OCI-LY7 (cell line): ENCODE results near the gene CFAP99. TPM values are rescaled to one million over a fixed set of nuclear protein-coding genes. Genes with fewer than 3 reads are reported as not detected.

ENCODE experiments used
- BruUV-seq: library from RNA; stranded (reverse); fragments of 400-500 nt; replicated peaks from 2 replicates; lab custom pipeline; 2021; lab: Mats Ljungman, UMichigan
- CTCF ChIA-PET: fragments of 300-600 bp; sonication (Branson Sonifier 250); formaldehyde crosslinking; loops from one replicate; lab custom pipeline; 2022; ENCODE audit warnings: antibody characterized with exemption; ENCODE audit not compliant: unreplicated experiment; lab: Charles Lee
- POLR2A ChIA-PET: fragments of 300-600 bp; sonication (Branson Sonifier 250); formaldehyde crosslinking; loops from one replicate; lab custom pipeline; 2022; ENCODE audit warnings: antibody characterized with exemption; lab: Charles Lee
- DNase-seq: peaks from one replicate; pipeline ENCODE4 v3.0.0-alpha.2; 2015; ENCODE audit warnings: low spot score
- H2AFZ ChIP-seq: fragments of 200-600 bp; sonication (generic), shearing (Covaris generic); 2 replicates; pipeline ENCODE4 v1.6.1; 2014; ENCODE audit warnings: mild to moderate bottlenecking, antibody characterized with exemption, low read length, moderate library complexity
- H3K27ac ChIP-seq: fragments of 200-600 bp; sonication (generic); 2 replicates; pipeline ENCODE4 v1.5.1; 2014; ENCODE audit warnings: mixed run types, low read depth, mild to moderate bottlenecking, moderate library complexity, low read length, inconsistent platforms; ENCODE audit not compliant: poor library complexity, severe bottlenecking
- H3K36me3 ChIP-seq: fragments of 200-600 bp; sonication (generic); 2 replicates; pipeline ENCODE4 v1.6.1; 2014; ENCODE audit warnings: mild to moderate bottlenecking, antibody characterized with exemption, low read length, moderate library complexity, mixed read lengths; ENCODE audit not compliant: insufficient read depth
- H3K4me1 ChIP-seq: fragments of 200-600 bp; sonication (generic); 2 replicates; pipeline ENCODE4 v1.5.1; 2014; ENCODE audit warnings: mild to moderate bottlenecking, low read length; ENCODE audit not compliant: insufficient read depth, poor library complexity, severe bottlenecking
- H3K4me2 ChIP-seq: fragments of 200-600 bp; sonication (generic); 2 replicates; pipeline ENCODE4 v1.6.1; 2014; ENCODE audit warnings: mild to moderate bottlenecking, low read length
- H3K4me3 ChIP-seq: fragments of 200-600 bp; sonication (generic); 2 replicates; pipeline ENCODE4 v1.5.1; 2014; ENCODE audit warnings: mild to moderate bottlenecking, low read depth, low read length; ENCODE audit not compliant: poor library complexity, severe bottlenecking
- H3K79me2 ChIP-seq: fragments of 200-600 bp; sonication (generic); 2 replicates; pipeline ENCODE4 v1.6.1; 2016; ENCODE audit warnings: low read depth, mild to moderate bottlenecking, low read length, moderate library complexity, mixed read lengths; ENCODE audit not compliant: insufficient read depth
- H3K9me2 ChIP-seq: fragments of 200-600 bp; sonication (generic); 2 replicates; pipeline ENCODE4 v1.6.1; 2016; ENCODE audit warnings: mild to moderate bottlenecking, low read length, mixed read lengths; ENCODE audit not compliant: insufficient read depth
- H3K9me3 ChIP-seq: fragments of 200-600 bp; sonication (generic); 2 replicates; pipeline ENCODE4 v1.6.1; 2014; ENCODE audit warnings: mild to moderate bottlenecking, mixed run types, low read length, mixed read lengths
- H4K20me1 ChIP-seq: fragments of 200-600 bp; sonication (generic); 2 replicates; pipeline ENCODE4 v1.6.1; 2014; ENCODE audit warnings: mild to moderate bottlenecking, antibody characterized with exemption, low read length, moderate library complexity, mixed read lengths; ENCODE audit not compliant: insufficient read depth
- EZH2phosphoT487 ChIP-seq: fragments of 200-600 bp; sonication (generic); IDR thresholded peaks from 2 replicates; pipeline ENCODE4 v1.6.1; 2018; ENCODE audit warnings: low read depth, borderline replicate concordance, mild to moderate bottlenecking, mixed run types, antibody characterized with exemption, low read length, moderate library complexity, mixed read lengths
- intact Hi-C: fragments of 100-400 bp; cut with micrococcal nuclease; formaldehyde crosslinking; loops from one replicate; pipeline ENCODE4 v1.10.0; 2022; ENCODE audit not compliant: unreplicated experiment
- total RNA-seq, 2 experiments: library from RNA; depleted of rRNA in 1 of 2; stranded (reverse); fragments of >200 nt in 1 of 2; shearing (Covaris generic) in 1 of 2; gene quantifications; 2 replicates each; pipeline ENCODE4 v1.2.3, GENCODE V29; 2014 to 2022
- TF ChIP-seq, protein P1 (sequence below): fragments of 200-600 bp; sonication (generic); conservative IDR thresholded peaks from 2 replicates; pipeline ENCODE4 v1.5.1; 2014; ENCODE audit warnings: mild to moderate bottlenecking, antibody characterized with exemption, low read length, moderate library complexity, mixed read lengths

Gene CFAP99
- total RNA-seq, 2 experiments from 2014 or later = not detected

DNA sequence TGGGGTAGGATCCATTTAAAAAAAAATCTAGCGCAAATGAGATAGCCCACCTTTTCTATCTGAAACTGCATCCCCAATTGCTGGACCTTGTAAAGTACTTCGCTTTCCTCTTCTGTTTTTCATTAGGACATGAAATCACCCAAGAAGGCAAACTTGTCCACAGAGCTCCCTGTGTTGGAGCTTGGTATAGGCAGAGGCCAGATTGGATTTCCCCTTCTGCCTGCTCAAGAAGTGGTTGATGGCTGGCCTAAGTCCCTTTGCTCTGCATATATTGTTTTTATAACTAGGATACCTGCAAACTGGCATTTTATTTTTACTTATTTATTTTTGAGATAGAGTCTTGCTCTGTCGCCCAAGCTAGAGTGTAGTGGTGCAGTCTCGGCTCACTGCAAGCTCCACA, 78.6 kb downstream of the CFAP99 start:
- TF ChIP-seq, protein P1, sequence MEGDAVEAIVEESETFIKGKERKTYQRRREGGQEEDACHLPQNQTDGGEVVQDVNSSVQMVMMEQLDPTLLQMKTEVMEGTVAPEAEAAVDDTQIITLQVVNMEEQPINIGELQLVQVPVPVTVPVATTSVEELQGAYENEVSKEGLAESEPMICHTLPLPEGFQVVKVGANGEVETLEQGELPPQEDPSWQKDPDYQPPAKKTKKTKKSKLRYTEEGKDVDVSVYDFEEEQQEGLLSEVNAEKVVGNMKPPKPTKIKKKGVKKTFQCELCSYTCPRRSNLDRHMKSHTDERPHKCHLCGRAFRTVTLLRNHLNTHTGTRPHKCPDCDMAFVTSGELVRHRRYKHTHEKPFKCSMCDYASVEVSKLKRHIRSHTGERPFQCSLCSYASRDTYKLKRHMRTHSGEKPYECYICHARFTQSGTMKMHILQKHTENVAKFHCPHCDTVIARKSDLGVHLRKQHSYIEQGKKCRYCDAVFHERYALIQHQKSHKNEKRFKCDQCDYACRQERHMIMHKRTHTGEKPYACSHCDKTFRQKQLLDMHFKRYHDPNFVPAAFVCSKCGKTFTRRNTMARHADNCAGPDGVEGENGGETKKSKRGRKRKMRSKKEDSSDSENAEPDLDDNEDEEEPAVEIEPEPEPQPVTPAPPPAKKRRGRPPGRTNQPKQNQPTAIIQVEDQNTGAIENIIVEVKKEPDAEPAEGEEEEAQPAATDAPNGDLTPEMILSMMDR = no peak
- TF ChIP-seq EZH2phosphoT487 = no peak
- peaks cover 4% of the 10 kb centered on the region for H3K4me1 ChIP-seq
- CTCF ChIA-PET = no interaction called here
- DNase-seq = no peak
- no peak overlapping the region for H2AFZ ChIP-seq
- BruUV-seq = TSS peak; percentile 17
- H3K4me3 ChIP-seq = no peak overlapping the region
- peaks cover 28% of the 10 kb centered on the region for H3K79me2 ChIP-seq
- POLR2A ChIA-PET = no interaction called here
- no peak overlapping the region for H3K27ac ChIP-seq
- intact Hi-C loops = no loop called here
- H3K9me3 ChIP-seq = no peaks in the 10 kb centered on the region
- no peak overlapping the region for H3K4me2 ChIP-seq
- peaks cover 100% of the 10 kb centered on the region for H3K36me3 ChIP-seq
- H3K9me2 ChIP-seq = no peaks in the 10 kb centered on the region
- H4K20me1 ChIP-seq = no peaks in the 10 kb centered on the region

DNA sequence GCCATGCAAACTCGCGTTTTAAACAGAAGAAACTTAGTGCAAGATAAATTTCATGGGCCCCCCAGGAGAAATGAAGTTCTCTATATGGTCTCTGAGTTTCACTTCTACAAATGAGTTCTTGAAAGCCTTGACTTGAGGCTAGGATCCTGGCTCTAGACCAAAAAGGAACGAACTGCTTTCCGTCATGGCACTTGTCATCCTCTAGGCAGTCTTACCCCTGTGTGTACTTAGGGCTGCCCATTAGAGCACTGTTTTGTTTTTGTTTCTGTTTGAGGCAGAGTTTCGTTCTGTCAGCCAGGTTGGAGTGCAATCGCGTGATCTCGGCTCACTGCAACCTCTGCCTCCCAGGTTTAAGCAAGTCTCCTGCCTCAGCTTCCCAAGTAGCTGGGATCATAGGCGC, 79.2 kb downstream of the CFAP99 start:
- Histone ChIP-seq H3K27ac (no peak overlapping the region), H3K4me1 (peaks cover 4% of the 10 kb centered on the region), H3K4me2 (no peak overlapping the region), H3K9me2 (no peaks in the 10 kb centered on the region), H3K9me3 (no peaks in the 10 kb centered on the region), H3K79me2 (peaks cover 22% of the 10 kb centered on the region), H3K4me3 (no peak overlapping the region), H4K20me1 (no peaks in the 10 kb centered on the region), H2AFZ (no peak overlapping the region), H3K36me3 (peaks cover 97% of the 10 kb centered on the region)
- BruUV-seq = no TSS peak
- POLR2A ChIA-PET = no interaction called here
- intact Hi-C loops = no loop called here
- peak; percentile 20 for DNase-seq
- no peak for TF ChIP-seq EZH2phosphoT487
- TF ChIP-seq, protein P1 = no peak
- CTCF ChIA-PET = no interaction called here

- no peaks in the 10 kb centered on the region; the same call in 1 of the 2 replicates for H3K79me2 ChIP-seq
- H4K20me1 ChIP-seq = no peaks in the 10 kb centered on the region
- no peak overlapping the region for H3K27ac ChIP-seq
- intact Hi-C loops = no loop called here
- TF ChIP-seq EZH2phosphoT487 = no peak
- peaks cover 4% of the 10 kb centered on the region for H3K4me1 ChIP-seq
- no peak overlapping the region for H3K4me2 ChIP-seq
- DNase-seq = no peak
- no TSS peak for BruUV-seq
- H3K9me3 ChIP-seq = no peaks in the 10 kb centered on the region
- ChIA-PET POLR2A (interaction anchor here (0.6 kb wide), 2 partner anchors 16 to 32 kb away, joined by 3 read pairs; no protein-coding TSS in a partner anchor), CTCF (no interaction called here)
- H3K36me3 ChIP-seq = peaks cover 88% of the 10 kb centered on the region
- no peak overlapping the region for H3K4me3 ChIP-seq
- H3K9me2 ChIP-seq = no peaks in the 10 kb centered on the region
- no peak overlapping the region for H2AFZ ChIP-seq
Observed at GRCh38 chr4:2500547-2500946, 81.8 kb downstream of the CFAP99 start.
